Esophagus squamous epithelium (tissue), 5 donors: ENCODE measurements around the gene PSIP1. TPM values are rescaled to one million over a fixed set of nuclear protein-coding genes. Genes with fewer than 3 reads are reported as not detected.
A peak's percentile ranks its signal among the peaks of the same experiment; 100 is the strongest.
"Not testable (repeated sequence)": the region's sequence is repeated elsewhere in the genome, so short reads cannot be mapped to it uniquely, and the experiment has no call there.

ENCODE experiments used
- DNase-seq: peaks from one replicate; lab custom pipeline; 2025; lab: John Stamatoyannopoulos, UW
- H3K27ac ChIP-seq, 4 donors: fragments of 200-600 bp; sonication (generic); one replicate each; pipeline ENCODE4 v1.5.1; 2016 to 2019; ENCODE audit warnings: mild to moderate bottlenecking in 1 of 4
- H3K27me3 ChIP-seq, 4 donors: fragments of 200-600 bp; sonication (generic); 1 replicate in 3 of 4; 2 replicates in 1 of 4; pipeline versions ENCODE4 v1.5.1 to v1.6.0; 2017 to 2021; ENCODE audit warnings: antibody characterized with exemption in 1 of 4
- H3K36me3 ChIP-seq, 3 donors: fragments of 200-600 bp; sonication (generic); one replicate each; pipeline ENCODE4 v1.5.1; 2016 to 2019
- H3K4me1 ChIP-seq, 3 donors: fragments of 200-600 bp; sonication (generic); one replicate each; pipeline ENCODE4 v1.5.1; 2017 to 2019
- H3K4me3 ChIP-seq, 4 donors: fragments of 200-600 bp; sonication (generic); 1 replicate in 3 of 4; 2 replicates in 1 of 4; pipeline ENCODE4 v1.5.1; 2016 to 2019; ENCODE audit warnings: mild to moderate bottlenecking in 2 of 4, moderate library complexity in 1 of 4
- H3K9me3 ChIP-seq, 3 donors: fragments of 200-600 bp; sonication (generic); one replicate each; pipeline ENCODE4 v1.5.1; 2016 to 2019
- CTCF ChIP-seq, 6 experiments: fragments of 450-650 bp in 4 of 6; fragments of 200-600 bp in 2 of 6; sonication (generic) in 2 of 6; IDR thresholded peaks; one replicate each; pipeline ENCODE4 v1.5.1; 2016 to 2019; ENCODE audit warnings: antibody characterized with exemption in 6 of 6, mild to moderate bottlenecking in 4 of 6, moderate library complexity in 4 of 6
- POLR2A ChIP-seq, 4 donors: fragments of 450-650 bp; IDR thresholded peaks; one replicate each; pipeline ENCODE4 v1.6.1; 2017; ENCODE audit warnings: antibody characterized with exemption in 4 of 4, mild to moderate bottlenecking in 4 of 4, moderate library complexity in 3 of 4
- WGBS, 2 donors: methylation state at CpG; one replicate each; pipeline ENCODE4 v1.1.5; 2018; 5-methylcytosine and 5-hydroxymethylcytosine counted together
- intact Hi-C: fragments of 100-400 bp; cut with DNase I; formaldehyde crosslinking; loops from one replicate; pipeline ENCODE4 v1.15.0; 2022
- total RNA-seq, 4 donors: library from RNA; depleted of rRNA; stranded (reverse); fragments of >200 nt; gene quantifications; one replicate each; pipeline ENCODE4 v1.1.0, GENCODE V29; 2016
- donor health status: DM: yes; HTN: yes; CAD: no.

PSIP1 gene
- total RNA-seq, 4 donors from 2014 or later: 6.7 to 26.1 (median 17.7) TPM

GRCh38 chr9:15438891-15439290 is 71.9 kb downstream of the PSIP1 start:
- no peaks in the 10 kb centered on the region for H3K9me3 ChIP-seq
- 96 to 99% methylated on average over 7 of the region's 7 CpGs for WGBS, 2 donors
- no peak overlapping the region for H3K27ac ChIP-seq
- no peaks in the 10 kb centered on the region for H3K27me3 ChIP-seq
- peaks cover 7 to 82% (median 11%) of the 10 kb centered on the region in 3 donors for H3K36me3 ChIP-seq
- no peaks in the 10 kb centered on the region for H3K4me1 ChIP-seq
- H3K4me3 ChIP-seq: no peak overlapping the region
- DNase-seq: no peak
- intact Hi-C loops: no loop called here
- TF ChIP-seq CTCF (IDR thresholded peaks at IDR 0.05): no peak
- TF ChIP-seq POLR2A (IDR thresholded peaks at IDR 0.05): no peak

- intact Hi-C loops: no loop called here
Observed at GRCh38 chr9:15433661-15434060, 77.1 kb downstream of the PSIP1 start.

GRCh38 chr9:15433191-15433590 is 77.6 kb downstream of the PSIP1 start:
- TF ChIP-seq POLR2A (IDR thresholded peaks at IDR 0.05) (no peak), CTCF (IDR thresholded peaks at IDR 0.05) (no peak)
- H3K36me3 ChIP-seq: peaks cover 7 to 45% (median 9%) of the 10 kb centered on the region in 3 donors
- no peak for DNase-seq
- H3K4me1 ChIP-seq: peaks cover 0 to 24% (median 11%) of the 10 kb centered on the region in 3 donors
- 73 to 74% methylated on average over 4 of the region's 4 CpGs for WGBS, 2 donors
- H3K27me3 ChIP-seq: no peaks in the 10 kb centered on the region
- H3K4me3 ChIP-seq: no peak overlapping the region
- no peaks in the 10 kb centered on the region for H3K9me3 ChIP-seq
- intact Hi-C loops: no loop called here
- H3K27ac ChIP-seq: no peak overlapping the region

More at GRCh38 chr9:15433661-15434060, 77.1 kb downstream of the PSIP1 start:
- no peak overlapping the region for H3K27ac ChIP-seq
- TF ChIP-seq POLR2A (IDR thresholded peaks at IDR 0.05) (no peak), CTCF (IDR thresholded peaks at IDR 0.05) (no peak)
- peaks cover 7 to 49% (median 9%) of the 10 kb centered on the region in 3 donors for H3K36me3 ChIP-seq
- no peak for DNase-seq
- no peaks in the 10 kb centered on the region for H3K27me3 ChIP-seq
- 86 to 94% methylated on average over 3 of the region's 3 CpGs for WGBS, 2 donors
- H3K4me1 ChIP-seq: peaks cover 0 to 24% (median 11%) of the 10 kb centered on the region in 3 donors
- no peak overlapping the region for H3K4me3 ChIP-seq
- H3K9me3 ChIP-seq: no peaks in the 10 kb centered on the region

- TF ChIP-seq POLR2A (IDR thresholded peaks at IDR 0.05) (no peak), CTCF (IDR thresholded peaks at IDR 0.05) (no peak)
- intact Hi-C loops: no loop called here
- Histone ChIP-seq H3K4me3 (no peak overlapping the region), H3K9me3 (no peaks in the 10 kb centered on the region), H3K27ac (peak overlapping the region in 3 of 4 donors; percentile 12 to 46 (median 46)), H3K27me3 (no peaks in the 10 kb centered on the region), H3K36me3 (peaks cover 4 to 48% (median 9%) of the 10 kb centered on the region in 3 donors), H3K4me1 (peaks cover 0 to 38% (median 11%) of the 10 kb centered on the region in 3 donors)
- DNase-seq: no peak
- 35 to 42% methylated on average over 5 of the region's 5 CpGs for WGBS, 2 donors
Observed at GRCh38 chr9:15430920-15431844, 79.6 kb downstream of the PSIP1 start.

GRCh38 chr9:15427702-15428101 is 83.1 kb downstream of the PSIP1 start:
- H3K27ac ChIP-seq: not testable (repeated sequence)

More at GRCh38 chr9:15427702-15428101, 83.1 kb downstream of the PSIP1 start:
- Histone ChIP-seq H3K4me1 (peaks cover 0 to 67% (median 15%) of the 10 kb centered on the region in 3 donors), H3K36me3 (peaks cover 0 to 39% (median 0%) of the 10 kb centered on the region in 3 donors)
- H3K9me3 ChIP-seq, H3K27me3 ChIP-seq, DNase-seq, H3K4me3 ChIP-seq, intact Hi-C loops: not testable (repeated sequence)
- WGBS, 2 donors: 70 to 93% methylated on average over 6 to 7 of the region's 7 CpGs
